Mesodermal cell (in vitro differentiated cells): ENCODE results near the gene ADPRH. TPM values are rescaled to one million over a fixed set of nuclear protein-coding genes. Genes with fewer than 3 reads are reported as not detected.
A peak's percentile ranks its signal among the peaks of the same experiment; 100 is the strongest.

Experiments used
- H3K27ac ChIP-seq: 2 replicates; pipeline ENCODE4 v1.7.0; 2013; ENCODE audit warnings: mild to moderate bottlenecking, low read depth, low read length, moderate library complexity; ENCODE audit not compliant: severe bottlenecking
- H3K36me3 ChIP-seq: 2 replicates; pipeline ENCODE4 v1.7.1; 2013; ENCODE audit warnings: mild to moderate bottlenecking, low read length, moderate library complexity; ENCODE audit not compliant: control insufficient read depth, insufficient read depth
- H3K4me1 ChIP-seq: one replicate; pipeline ENCODE4 v1.7.1; 2013; ENCODE audit warnings: mild to moderate bottlenecking, low read length; ENCODE audit not compliant: insufficient read depth, control insufficient read depth, poor library complexity, severe bottlenecking
- H3K4me3 ChIP-seq: 2 replicates; pipeline ENCODE4 v1.7.0; 2013; ENCODE audit warnings: low read length, control low read depth, mild to moderate bottlenecking; ENCODE audit not compliant: insufficient read depth, poor library complexity, severe bottlenecking; ENCODE audit errors: extremely low read depth
- H3K9me3 ChIP-seq: 2 replicates; pipeline ENCODE4 v1.7.1; 2013; ENCODE audit warnings: mild to moderate bottlenecking, low read length, moderate library complexity; ENCODE audit not compliant: control insufficient read depth
- WGBS, 2 experiments: methylation state at CpG; one replicate each; pipeline ENCODE4 v1.1.5; 2013; ENCODE audit warnings: missing lambda C conversion rate in 2 of 2; ENCODE audit not compliant: insufficient coverage in 2 of 2; 5-methylcytosine and 5-hydroxymethylcytosine counted together
- polyA plus RNA-seq, 2 experiments: library from polyadenylated mRNA; stranded (reverse); fragments of 50-300 nt; gene quantifications; one replicate each; pipeline ENCODE4 v1.2.3, GENCODE V29; 2013

Gene ADPRH
- 2.6 TPM for polyA plus RNA-seq (2013, experiment 1 of 2)
- 2.1 TPM for polyA plus RNA-seq (2013, experiment 2 of 2)

DNA sequence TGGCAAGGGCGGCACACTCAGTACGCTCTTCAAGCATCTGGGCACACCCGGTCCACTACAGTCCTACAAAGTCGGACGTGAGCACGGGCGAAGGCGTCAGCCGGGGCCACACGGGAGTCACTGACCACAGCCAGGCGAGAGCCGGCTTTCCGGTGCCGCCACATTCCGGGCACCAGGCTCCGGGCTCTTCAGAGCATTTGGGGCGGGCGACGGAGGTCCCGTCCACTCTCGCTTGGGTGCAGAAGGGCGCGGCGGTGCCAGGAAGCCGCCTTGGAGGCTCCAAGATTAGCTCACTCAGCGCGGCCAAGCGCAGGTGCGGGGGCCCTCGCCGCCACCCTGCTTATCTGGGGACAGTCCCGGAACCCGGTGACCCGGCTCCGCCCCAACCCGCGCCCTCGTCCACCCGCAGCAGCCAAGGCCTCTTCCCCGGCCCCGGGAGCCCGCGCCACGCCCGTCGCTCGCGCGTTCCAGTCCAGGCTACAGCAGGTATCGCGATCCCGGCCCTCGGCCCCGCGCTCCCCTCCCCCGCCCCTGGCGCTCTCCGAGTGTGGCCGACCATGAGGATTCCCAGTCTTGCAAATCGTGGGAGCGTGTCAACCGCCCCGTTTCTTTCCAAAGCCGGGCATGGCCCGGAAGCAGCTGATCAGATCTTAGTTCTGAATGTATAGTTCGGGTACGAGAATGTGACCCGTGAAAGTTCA is at the start of gene ADPRH:
TSS of gene ADPRH (plus strand) at position 127 of the 701 bp plus-strand sequence. CDS start 2,678 bp downstream, outside the sequence.
- H3K9me3 ChIP-seq, result no peaks in the 10 kb centered on the region
- peak within 1 kb of the TSS; percentile 55 for H3K27ac ChIP-seq
- H3K4me3 ChIP-seq, result peak within 1 kb of the TSS; percentile 51
- no peaks in the 10 kb centered on the region for H3K36me3 ChIP-seq
- WGBS, 2 experiments, result 3 to 4% methylated on average over 55 to 61 of the region's 68 CpGs
- H3K4me1 ChIP-seq, result no peaks in the 10 kb centered on the region

DNA sequence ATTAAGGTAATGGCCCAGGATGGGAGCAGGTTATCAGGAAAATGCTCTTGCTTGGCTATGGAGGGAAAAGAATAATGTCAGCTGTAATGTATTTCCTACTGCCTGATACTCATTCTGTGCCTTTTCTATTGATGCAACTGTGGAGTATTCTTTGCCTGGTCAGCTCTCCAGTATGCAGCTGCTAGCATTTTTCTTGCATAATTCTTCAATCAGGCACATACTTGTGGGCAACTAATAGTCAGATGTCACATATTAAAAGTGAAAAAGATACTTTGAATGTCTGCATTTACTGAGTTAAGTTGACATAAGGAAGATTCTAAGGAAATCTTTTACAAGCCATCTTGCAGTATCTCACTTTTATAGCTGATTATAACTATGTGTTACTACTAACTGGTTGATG is 49.4 kb upstream of the ADPRH start:
- Histone ChIP-seq H3K9me3 (no peaks in the 10 kb centered on the region), H3K36me3 (peaks cover 6% of the 10 kb centered on the region), H3K4me3 (no peak overlapping the region), H3K27ac (no peak overlapping the region), H3K4me1 (no peaks in the 10 kb centered on the region)

DNA sequence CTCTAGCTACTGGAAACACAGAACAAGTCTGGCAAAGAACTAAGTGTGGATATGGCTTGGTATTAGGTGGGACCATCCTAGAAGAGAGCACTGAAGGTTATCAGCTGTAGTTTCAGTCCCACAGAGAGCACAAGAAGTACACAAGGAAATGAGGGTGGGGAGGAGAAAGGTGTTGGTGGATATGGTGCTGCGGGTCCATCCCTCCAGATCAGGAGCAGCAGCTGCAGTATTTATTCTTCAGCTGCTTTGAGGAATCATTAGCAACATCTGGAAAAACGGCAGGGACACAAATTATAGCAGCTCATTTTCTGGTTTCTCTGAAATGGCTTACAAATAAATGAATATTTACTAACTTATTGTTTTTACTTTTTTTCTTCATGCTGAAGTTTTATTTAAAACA is 48.8 kb upstream of the ADPRH start:
- WGBS, 2 experiments, result 78 to 100% methylated on average over 1 to 2 of the region's 2 CpGs
- Histone ChIP-seq H3K4me3 (no peak overlapping the region), H3K36me3 (peaks cover under 1% of the 10 kb centered on the region), H3K27ac (no peak overlapping the region), H3K4me1 (no peaks in the 10 kb centered on the region), H3K9me3 (no peaks in the 10 kb centered on the region)

DNA sequence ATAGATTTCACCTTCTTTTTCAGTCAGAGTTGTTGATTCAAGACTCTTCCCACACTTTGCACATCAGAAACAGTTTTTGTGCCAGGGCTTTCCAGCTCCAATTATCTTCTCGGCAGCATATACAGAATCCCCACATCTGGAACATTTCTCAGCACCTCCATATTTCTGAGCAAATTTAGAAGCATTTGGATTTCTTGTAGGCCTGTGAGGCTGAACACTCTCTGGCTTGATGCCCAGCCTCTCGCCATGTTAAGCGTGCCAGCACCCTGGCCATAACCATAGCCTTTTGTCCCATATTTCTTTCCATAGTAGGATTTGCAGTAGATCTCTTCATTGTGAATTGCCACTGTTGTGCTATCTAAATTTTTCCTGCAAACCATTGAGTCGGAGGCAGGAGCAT is 48.1 kb upstream of the ADPRH start:
- H3K36me3 ChIP-seq, result no peaks in the 10 kb centered on the region
- no peaks in the 10 kb centered on the region for H3K4me1 ChIP-seq
- 89 to 100% methylated on average over 1 to 3 of the region's 4 CpGs for WGBS, 2 experiments
- H3K4me3 ChIP-seq, result no peak overlapping the region
- no peak overlapping the region for H3K27ac ChIP-seq
- H3K9me3 ChIP-seq, result no peaks in the 10 kb centered on the region

DNA sequence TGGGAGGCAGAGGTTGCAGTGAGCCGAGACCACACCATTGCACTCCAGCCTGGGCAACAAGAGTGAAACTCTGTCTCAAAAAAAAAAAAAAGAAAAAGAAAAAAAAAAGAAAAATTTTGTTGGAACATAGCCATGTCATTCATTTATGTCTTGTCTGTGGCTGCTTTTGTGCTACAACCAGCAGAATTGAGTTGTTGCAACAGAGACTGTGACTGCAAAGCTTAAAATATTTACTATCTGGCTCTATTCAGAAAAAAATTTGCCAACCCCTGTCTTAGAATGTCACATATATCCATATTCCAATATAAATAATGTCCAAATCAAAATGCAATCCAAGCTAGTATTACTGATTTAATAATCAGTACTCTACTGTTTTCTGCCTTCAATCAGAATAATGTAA is 45.0 kb upstream of the ADPRH start:
- H3K4me3 ChIP-seq, result no peak overlapping the region
- no peaks in the 10 kb centered on the region for H3K4me1 ChIP-seq
- no CpG with 5 or more reads among the region's 1 CpG for WGBS, 2 experiments
- H3K9me3 ChIP-seq, result no peaks in the 10 kb centered on the region
- no peaks in the 10 kb centered on the region for H3K36me3 ChIP-seq
- no peak overlapping the region for H3K27ac ChIP-seq

DNA sequence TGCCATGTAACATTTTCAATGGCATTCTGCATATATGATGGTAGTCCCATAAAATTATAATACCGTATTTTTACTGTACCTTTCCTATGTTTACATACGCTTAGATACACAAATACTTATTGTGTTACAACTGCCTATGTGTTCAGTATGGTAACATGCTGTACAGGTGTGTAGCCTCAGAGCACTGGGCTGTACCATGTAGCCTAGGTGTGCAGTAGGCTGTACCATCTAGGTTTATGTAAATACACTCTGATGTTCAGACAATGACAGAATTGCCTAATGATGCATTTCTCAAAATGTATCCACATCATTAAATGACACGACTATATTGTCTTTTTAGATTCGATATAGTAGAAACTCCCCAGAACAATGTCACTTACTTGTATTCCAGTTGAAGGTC is 42.5 kb upstream of the ADPRH start:
- no peak overlapping the region for H3K27ac ChIP-seq
- WGBS, 2 experiments, result 67 to 89% methylated on average over 1 to 2 of the region's 4 CpGs

DNA sequence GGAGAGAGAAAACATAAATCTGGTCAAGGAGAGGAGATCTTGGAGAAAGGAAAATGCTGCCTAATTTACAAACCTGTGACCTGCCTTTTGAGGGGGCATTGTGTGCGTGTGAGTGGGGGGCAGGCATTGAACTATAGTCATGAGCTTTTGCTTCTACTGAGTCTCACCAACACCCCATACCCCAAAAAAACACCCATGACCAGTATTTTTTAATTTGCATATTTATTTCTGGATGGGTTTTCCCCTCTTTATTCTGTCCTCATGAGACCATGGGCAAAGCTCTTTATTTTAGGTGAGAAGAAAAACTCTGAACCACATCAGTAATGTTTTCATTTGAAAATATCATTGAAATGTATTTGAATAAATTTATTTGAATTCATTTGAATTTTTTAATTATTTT is 40.5 kb upstream of the ADPRH start:
- WGBS, 2 experiments, result no CpG with 5 or more reads among the region's 1 CpG

More for the DNA sequence above, 42.5 kb upstream of the ADPRH start:
- Histone ChIP-seq H3K9me3 (no peaks in the 10 kb centered on the region), H3K4me1 (no peaks in the 10 kb centered on the region), H3K4me3 (no peak overlapping the region), H3K36me3 (no peaks in the 10 kb centered on the region)

DNA sequence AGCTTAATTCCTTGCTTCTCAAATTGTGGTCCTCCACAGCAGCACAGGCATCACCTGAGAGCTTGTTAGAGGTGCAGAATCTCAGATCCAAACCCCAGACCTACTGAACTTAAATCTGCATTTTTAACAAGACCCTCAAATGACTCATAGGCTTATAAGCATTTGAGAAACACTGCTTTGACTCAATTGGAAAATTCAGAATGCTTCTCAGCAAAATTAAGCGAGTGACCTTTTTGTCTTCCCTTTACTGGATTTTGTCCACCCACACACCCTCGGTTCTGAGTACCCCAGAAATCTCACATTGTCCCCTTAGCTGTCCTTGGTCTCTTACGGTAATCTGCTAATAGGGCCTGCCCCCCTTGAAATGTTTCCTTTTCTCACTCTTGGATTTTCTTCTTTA is 37.7 kb upstream of the ADPRH start:
- Histone ChIP-seq H3K4me1 (no peaks in the 10 kb centered on the region), H3K9me3 (no peaks in the 10 kb centered on the region), H3K4me3 (no peak overlapping the region), H3K36me3 (no peaks in the 10 kb centered on the region), H3K27ac (no peak overlapping the region)
- 90 to 95% methylated on average over 3 of the region's 3 CpGs for WGBS, 2 experiments

More for the DNA sequence above, 40.5 kb upstream of the ADPRH start:
- H3K4me1 ChIP-seq, result no peaks in the 10 kb centered on the region
- no peaks in the 10 kb centered on the region for H3K36me3 ChIP-seq
- H3K4me3 ChIP-seq, result no peak overlapping the region
- no peaks in the 10 kb centered on the region for H3K9me3 ChIP-seq
- H3K27ac ChIP-seq, result no peak overlapping the region

DNA sequence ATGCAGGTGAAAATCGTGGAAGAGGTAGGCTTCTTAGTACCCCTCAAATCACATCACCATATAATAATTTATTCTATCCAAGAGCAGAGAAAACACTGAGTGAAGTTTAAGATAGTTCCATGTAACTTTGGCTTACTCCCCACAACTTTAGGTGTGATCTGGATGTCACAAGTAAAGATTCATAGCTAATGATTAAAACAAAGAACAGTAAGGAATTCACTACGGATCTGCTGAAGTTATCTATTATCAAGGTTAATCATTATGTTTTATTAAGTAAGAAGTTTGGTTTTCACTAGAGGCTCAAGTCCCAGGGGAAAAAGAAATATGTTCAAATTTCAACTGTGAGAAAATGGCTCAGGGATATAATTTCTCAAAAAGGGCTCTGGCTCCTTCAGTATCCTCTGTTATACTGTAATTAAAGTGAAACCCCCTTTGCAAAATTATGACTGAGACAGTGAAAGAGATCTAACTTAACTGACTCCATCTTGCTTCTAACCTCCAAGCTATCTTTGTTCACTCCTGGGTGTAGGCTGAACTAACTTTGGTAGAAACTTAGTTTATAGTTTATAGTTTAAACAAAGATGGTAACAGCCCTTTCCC is 37.0 kb upstream of the ADPRH start:
- Histone ChIP-seq H3K4me3 (no peak overlapping the region), H3K4me1 (no peaks in the 10 kb centered on the region), H3K9me3 (no peaks in the 10 kb centered on the region), H3K27ac (no peak overlapping the region), H3K36me3 (no peaks in the 10 kb centered on the region)
- WGBS, 2 experiments, result no CpG with 5 or more reads among the region's 2 CpGs

DNA sequence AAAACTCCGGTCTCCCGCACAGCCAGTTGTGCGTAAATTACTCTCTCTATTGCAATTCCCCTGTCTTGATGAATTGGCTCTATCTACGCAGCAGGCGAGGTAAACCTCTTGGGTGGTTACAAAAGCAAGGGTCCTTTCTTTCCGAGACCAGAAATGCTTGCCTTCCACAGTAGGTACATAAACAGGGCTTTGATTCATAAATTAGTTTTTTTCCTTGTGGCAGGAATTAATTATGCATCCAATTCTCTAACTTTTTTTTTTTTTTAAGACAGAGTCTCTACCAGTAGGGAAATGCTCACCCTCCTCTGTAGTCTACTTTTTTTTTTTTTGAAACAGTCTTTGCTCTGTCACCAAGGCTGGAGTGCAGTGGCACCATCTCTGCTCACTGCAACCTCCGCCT is 36.1 kb upstream of the ADPRH start:
- no peaks in the 10 kb centered on the region for H3K9me3 ChIP-seq
- H3K36me3 ChIP-seq, result no peaks in the 10 kb centered on the region
- H3K4me3 ChIP-seq, result no peak overlapping the region
- 80 to 95% methylated on average over 1 to 6 of the region's 7 CpGs for WGBS, 2 experiments
- H3K4me1 ChIP-seq, result no peaks in the 10 kb centered on the region
- no peak overlapping the region for H3K27ac ChIP-seq

DNA sequence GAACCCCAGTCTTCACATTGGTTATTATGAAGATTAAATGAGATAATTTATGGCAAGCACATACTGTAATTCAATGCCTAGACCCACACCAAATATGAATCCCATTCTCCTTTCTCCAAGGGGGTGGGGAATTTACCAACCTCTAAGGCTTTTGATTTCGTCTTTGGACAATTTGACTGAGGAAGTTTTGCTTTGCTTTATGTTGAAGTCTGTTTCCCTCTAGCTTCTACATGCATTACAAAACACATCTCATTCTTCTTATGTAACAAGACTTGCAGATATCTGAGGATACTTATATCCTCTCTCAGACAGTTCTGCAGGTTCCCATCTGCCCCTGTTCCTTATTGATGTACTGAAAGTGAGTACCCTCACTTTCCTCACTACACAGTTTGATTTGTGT is 32.1 kb upstream of the ADPRH start:
- Histone ChIP-seq H3K9me3 (no peaks in the 10 kb centered on the region), H3K27ac (no peak overlapping the region), H3K4me1 (no peaks in the 10 kb centered on the region), H3K36me3 (no peaks in the 10 kb centered on the region), H3K4me3 (no peak overlapping the region)
- no CpG with 5 or more reads among the region's 1 CpG for WGBS, 2 experiments
